Spinal cord (tissue), 10 donors: Measurements from ENCODE around the gene SAP30L. TPM values are rescaled to one million over a fixed set of nuclear protein-coding genes. Genes with fewer than 3 reads are reported as not detected.

ENCODE experiments used
- DNase-seq, 6 donors: peaks; one replicate each; pipeline versions ENCODE4 v3.0.0 to v3.0.0-alpha.2; 2013 to 2015; ENCODE audit warnings: low spot score in 6 of 6, low read depth in 4 of 6
- H3K27ac ChIP-seq: one replicate; pipeline ENCODE4 v1.5.1; 2013; ENCODE audit warnings: low read depth, low read length, control low read depth
- H3K27me3 ChIP-seq: one replicate; pipeline ENCODE4 v1.6.1; 2013; ENCODE audit warnings: low read length; ENCODE audit not compliant: control insufficient read depth, insufficient read depth
- H3K36me3 ChIP-seq: one replicate; pipeline ENCODE4 v1.6.1; 2013; ENCODE audit warnings: low read length; ENCODE audit not compliant: control insufficient read depth, insufficient read depth
- H3K4me1 ChIP-seq: one replicate; pipeline ENCODE4 v1.6.1; 2013; ENCODE audit warnings: low read length; ENCODE audit not compliant: control insufficient read depth, insufficient read depth
- H3K4me3 ChIP-seq: one replicate; pipeline ENCODE4 v1.5.1; 2013; ENCODE audit warnings: low read depth, low read length, control low read depth
- H3K9me3 ChIP-seq: one replicate; pipeline ENCODE4 v1.6.1; 2013; ENCODE audit warnings: low read length; ENCODE audit not compliant: control insufficient read depth, insufficient read depth
- WGBS: methylation state at CpG from one replicate; pipeline ENCODE4 v1.1.5; 2013; ENCODE audit warnings: missing lambda C conversion rate; ENCODE audit not compliant: insufficient coverage; 5-methylcytosine and 5-hydroxymethylcytosine counted together
- polyA plus RNA-seq, 2 donors: library from polyadenylated mRNA; unstranded; fragments of 120-200 nt; gene quantifications; one replicate each; pipeline ENCODE4 v1.2.1, GENCODE V29; 2013; ENCODE audit not compliant: insufficient read length in 2 of 2
- total RNA-seq, 2 donors: library from RNA; depleted of rRNA in 1 of 2; stranded (reverse); fragments of 120-200 nt in 1 of 2; fragments of >200 nt in 1 of 2; gene quantifications; one replicate each; pipeline versions ENCODE4 v1.2.3 to v1.2.4, GENCODE V29; 2013 to 2014
- donor health status: healthy.

SAP30L gene
- total and polyA plus RNA-seq, 4 donors: 29.0 to 39.3 (median 32.9) TPM

GRCh38 chr5:154412925-154413324, 32.9 kb upstream of the SAP30L start:
- Histone ChIP-seq H3K27me3 (no peaks in the 10 kb centered on the region), H3K4me3 (no peak overlapping the region), H3K36me3 (peaks cover 26% of the 10 kb centered on the region), H3K4me1 (no peaks in the 10 kb centered on the region), H3K27ac (no peak overlapping the region), H3K9me3 (no peaks in the 10 kb centered on the region)
- no peak for DNase-seq
- 91% methylated on average over 9 of the region's 9 CpGs for WGBS

- 83% methylated on average over 3 of the region's 6 CpGs for WGBS
- Histone ChIP-seq H3K4me1 (no peaks in the 10 kb centered on the region), H3K9me3 (no peaks in the 10 kb centered on the region), H3K4me3 (no peak overlapping the region), H3K36me3 (peaks cover 23% of the 10 kb centered on the region), H3K27ac (no peak overlapping the region), H3K27me3 (no peaks in the 10 kb centered on the region)
- DNase-seq: no peak
Measured at GRCh38 chr5:154415114-154415513, 30.7 kb upstream of the SAP30L start.

DNA sequence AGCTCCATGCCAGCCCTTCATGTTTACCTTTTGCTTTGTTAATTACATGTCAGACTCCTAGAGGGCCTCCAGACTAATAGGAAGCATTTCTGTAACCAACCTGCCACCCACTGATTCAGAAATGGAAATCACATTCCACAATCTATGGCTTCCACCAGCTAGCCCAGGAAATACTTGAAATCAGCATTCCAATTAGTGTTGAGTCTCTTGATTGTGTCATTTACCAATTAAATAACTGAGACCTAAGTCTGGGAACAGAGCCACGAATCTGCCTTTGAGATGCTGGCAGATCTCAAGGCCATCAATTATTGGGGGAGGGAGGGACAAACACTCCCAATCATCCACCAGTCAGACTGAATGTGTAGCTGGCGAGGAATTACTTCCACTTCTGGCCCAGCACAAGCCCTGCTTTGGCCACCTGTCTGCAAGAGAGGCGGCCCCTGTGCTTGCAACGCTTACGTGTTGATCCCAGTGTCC, 27.4 kb upstream of the SAP30L start:
- H3K27me3 ChIP-seq: no peaks in the 10 kb centered on the region
- no peak overlapping the region for H3K27ac ChIP-seq
- no peak overlapping the region for H3K4me3 ChIP-seq
- WGBS: 57% methylated on average over 3 of the region's 5 CpGs
- no peaks in the 10 kb centered on the region for H3K4me1 ChIP-seq
- H3K9me3 ChIP-seq: peaks cover 3% of the 10 kb centered on the region
- DNase-seq: peak in 4 of 6 donors; percentile 13 to 87 (median 51)
- peaks cover 6% of the 10 kb centered on the region for H3K36me3 ChIP-seq

- Histone ChIP-seq H3K36me3 (peaks cover 6% of the 10 kb centered on the region), H3K9me3 (peaks cover 3% of the 10 kb centered on the region), H3K4me1 (no peaks in the 10 kb centered on the region), H3K27ac (no peak overlapping the region), H3K27me3 (no peaks in the 10 kb centered on the region), H3K4me3 (no peak overlapping the region)
- WGBS: 85% methylated on average over 7 of the region's 7 CpGs
- DNase-seq: no peak
Measured at GRCh38 chr5:154419236-154419635, 26.6 kb upstream of the SAP30L start.

DNA sequence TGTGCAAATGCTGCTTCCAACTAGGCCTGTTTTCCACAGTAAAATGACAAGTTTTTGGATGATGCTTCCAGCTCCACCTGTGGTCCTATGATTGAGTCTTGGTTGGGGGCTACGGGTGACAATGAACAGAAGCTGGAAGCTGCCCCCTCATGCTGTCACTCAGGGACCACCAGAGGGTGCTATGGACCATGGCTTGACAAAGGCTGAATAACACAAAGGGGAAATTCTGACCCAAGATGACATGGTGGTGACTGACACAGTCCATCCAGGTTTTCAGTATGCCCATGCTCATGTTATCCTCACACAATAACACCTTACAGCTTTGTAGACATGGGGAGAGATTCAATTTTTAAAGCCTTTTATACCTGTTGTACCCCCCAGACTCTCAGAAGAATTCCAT, 23.9 kb upstream of the SAP30L start:
- Histone ChIP-seq H3K9me3 (peaks cover 3% of the 10 kb centered on the region), H3K36me3 (peaks cover 4% of the 10 kb centered on the region), H3K27ac (no peak overlapping the region), H3K4me3 (no peak overlapping the region), H3K27me3 (no peaks in the 10 kb centered on the region), H3K4me1 (no peaks in the 10 kb centered on the region)
- WGBS: 86% methylated on average over 1 of the region's 1 CpG
- no peak for DNase-seq

- Histone ChIP-seq H3K27me3 (no peaks in the 10 kb centered on the region), H3K4me1 (no peaks in the 10 kb centered on the region), H3K36me3 (no peaks in the 10 kb centered on the region), H3K9me3 (peaks cover 3% of the 10 kb centered on the region), H3K27ac (no peak overlapping the region), H3K4me3 (no peak overlapping the region)
- 75% methylated on average over 2 of the region's 2 CpGs for WGBS
- no peak for DNase-seq
Measured at GRCh38 chr5:154422298-154422697, 23.5 kb upstream of the SAP30L start.

GRCh38 chr5:154428208-154428607, 17.6 kb upstream of the SAP30L start:
- peaks cover 6% of the 10 kb centered on the region for H3K4me1 ChIP-seq
- no peaks in the 10 kb centered on the region for H3K9me3 ChIP-seq
- H3K27me3 ChIP-seq: no peaks in the 10 kb centered on the region
- no peak for DNase-seq
- H3K36me3 ChIP-seq: no peaks in the 10 kb centered on the region
- no CpG with 5 or more reads among the region's 3 CpGs for WGBS
- H3K27ac ChIP-seq: no peak overlapping the region
- no peak overlapping the region for H3K4me3 ChIP-seq

- Histone ChIP-seq H3K27me3 (no peaks in the 10 kb centered on the region), H3K27ac (no peak overlapping the region), H3K36me3 (no peaks in the 10 kb centered on the region), H3K9me3 (no peaks in the 10 kb centered on the region), H3K4me3 (no peak overlapping the region), H3K4me1 (peaks cover 6% of the 10 kb centered on the region)
- no peak for DNase-seq
- 100% methylated on average over 1 of the region's 1 CpG for WGBS
Measured at GRCh38 chr5:154429341-154429740, 16.5 kb upstream of the SAP30L start.

DNA sequence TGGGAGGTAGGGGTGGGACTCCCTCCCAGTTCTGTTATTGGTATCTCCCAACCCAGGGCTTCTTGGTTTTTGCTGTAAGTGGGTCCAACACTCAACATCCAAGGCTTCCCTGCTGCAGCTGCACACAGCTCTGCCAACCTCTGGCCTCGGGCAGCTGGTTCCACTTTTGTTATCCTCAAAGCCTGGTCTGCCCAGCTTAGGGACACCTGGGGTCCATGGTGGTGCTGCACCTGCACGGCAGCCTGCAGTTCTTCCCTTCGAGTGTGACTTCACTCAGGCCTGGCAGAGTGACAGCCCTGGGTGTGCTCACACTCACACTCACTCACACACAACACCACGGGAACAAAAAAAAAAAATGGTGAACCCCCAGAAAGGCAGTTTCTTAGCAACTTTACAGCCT, 15.3 kb upstream of the SAP30L start:
- Histone ChIP-seq H3K9me3 (no peaks in the 10 kb centered on the region), H3K27ac (no peak overlapping the region), H3K36me3 (no peaks in the 10 kb centered on the region), H3K4me3 (no peak overlapping the region), H3K4me1 (peaks cover 6% of the 10 kb centered on the region), H3K27me3 (no peaks in the 10 kb centered on the region)
- DNase-seq: peak in 1 of 6 donors; percentile 15
- 45% methylated on average over 3 of the region's 4 CpGs for WGBS

DNA sequence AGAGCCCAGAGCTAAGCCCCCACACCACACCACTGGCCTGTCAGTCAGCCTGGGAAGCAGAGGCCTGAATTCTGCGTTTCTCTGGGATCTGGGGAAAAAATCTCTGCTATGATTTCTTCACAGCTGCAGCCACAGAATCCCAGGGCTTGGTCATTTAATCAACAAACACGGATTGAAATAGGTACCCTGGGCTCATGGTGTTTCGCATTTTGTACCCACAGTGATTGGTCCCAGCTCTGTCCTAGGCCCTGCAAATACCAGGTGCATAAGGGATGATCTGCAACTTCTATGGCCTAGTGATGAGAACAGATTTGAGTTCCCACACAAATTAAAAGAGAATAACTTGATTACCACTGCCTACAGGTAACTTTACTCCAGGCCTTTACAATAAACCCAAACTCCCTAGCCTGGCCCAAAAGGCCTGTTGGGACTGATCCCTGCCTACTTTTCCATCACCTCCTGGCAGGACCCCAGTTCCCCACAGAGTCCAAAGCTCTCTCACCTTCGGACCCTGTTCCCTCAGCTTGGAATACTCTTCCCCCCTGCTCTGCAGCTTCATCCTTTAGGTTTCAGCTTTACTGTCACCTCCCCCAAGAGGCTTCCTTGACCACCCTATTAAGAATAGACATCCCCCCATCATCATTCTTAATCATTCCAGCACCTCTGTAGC, 14.7 kb upstream of the SAP30L start:
- WGBS: 73% methylated on average over 4 of the region's 4 CpGs

More for the DNA sequence above, 14.7 kb upstream of the SAP30L start:
- H3K4me3 ChIP-seq: no peak overlapping the region
- no peaks in the 10 kb centered on the region for H3K9me3 ChIP-seq
- H3K36me3 ChIP-seq: no peaks in the 10 kb centered on the region
- no peak for DNase-seq
- H3K27me3 ChIP-seq: no peaks in the 10 kb centered on the region
- no peak overlapping the region for H3K27ac ChIP-seq
- peaks cover 6% of the 10 kb centered on the region for H3K4me1 ChIP-seq
